Ammon's horn (tissue), 1 donor: ENCODE measurements around the gene CAPN5.

Experiments used
- DNase-seq: peaks from one replicate; pipeline ENCODE4 v3.0.0-alpha.2; 2016; ENCODE audit warnings: low spot score

CAPN5 gene

GRCh38 chr11:77151804-77152509 is 85.2 kb downstream of the CAPN5 start:
- peak; percentile 22 for DNase-seq

GRCh38 chr11:77152846-77153245 is 86.1 kb downstream of the CAPN5 start:
- DNase-seq: no peak

- DNase-seq: no peak
Measured at GRCh38 chr11:77153276-77154185, 86.8 kb downstream of the CAPN5 start.

- DNase-seq: peak; percentile 92
Measured at GRCh38 chr11:77154381-77155081, 87.8 kb downstream of the CAPN5 start.

GRCh38 chr11:77155082-77155475 is 88.3 kb downstream of the CAPN5 start:
- no peak for DNase-seq

- DNase-seq: no peak
Measured at GRCh38 chr11:77155556-77156130, 88.9 kb downstream of the CAPN5 start.

- DNase-seq: no peak
Measured at GRCh38 chr11:77156396-77157195, 89.8 kb downstream of the CAPN5 start.

GRCh38 chr11:77158041-77158695 is 91.4 kb downstream of the CAPN5 start:
- DNase-seq: no peak

- DNase-seq: no peak
Measured at GRCh38 chr11:77159219-77159936, 92.6 kb downstream of the CAPN5 start.

- DNase-seq: no peak
Measured at GRCh38 chr11:77159937-77160495, 93.2 kb downstream of the CAPN5 start.

- no peak for DNase-seq
Measured at GRCh38 chr11:77163271-77163670, 96.5 kb downstream of the CAPN5 start.

- no peak for DNase-seq
Measured at GRCh38 chr11:77165066-77165465, 98.3 kb downstream of the CAPN5 start.

GRCh38 chr11:77166021-77166420 is 99.2 kb downstream of the CAPN5 start:
- no peak for DNase-seq

- DNase-seq: no peak
Measured at GRCh38 chr11:77167111-77167626, 100.4 kb downstream of the CAPN5 start.

- no peak for DNase-seq
Measured at GRCh38 chr11:77167791-77168190, 101.0 kb downstream of the CAPN5 start.

GRCh38 chr11:77170107-77170506 is 103.3 kb downstream of the CAPN5 start:
- DNase-seq: no peak

- no peak for DNase-seq
Measured at GRCh38 chr11:77171254-77171653, 104.5 kb downstream of the CAPN5 start.

- no peak for DNase-seq
Measured at GRCh38 chr11:77171885-77172665, 105.3 kb downstream of the CAPN5 start.

- no peak for DNase-seq
Measured at GRCh38 chr11:77172666-77172982, 105.9 kb downstream of the CAPN5 start.
